GM23338 (cell line): ENCODE data around the gene KIAA0232. TPM values are rescaled to one million over a fixed set of nuclear protein-coding genes. Genes with fewer than 3 reads are reported as not detected.

ENCODE experiments used
- ATAC-seq: fragments of 200-7000 bp; cut with Tn5 transposase; 3 replicates; pipeline ENCODE4 v1.9.1; 2020
- DNase-seq: peaks from one replicate; pipeline ENCODE4 v3.0.0-alpha.2; 2015; ENCODE audit warnings: low spot score
- H2AFZ ChIP-seq: fragments of 200-600 bp; sonication (generic); 2 replicates; pipeline ENCODE4 v1.8.0; 2016; ENCODE audit warnings: antibody characterized with exemption, mild to moderate bottlenecking, moderate library complexity
- H3F3A ChIP-seq: fragments of 200-600 bp; sonication (generic); replicated peaks from 2 replicates; pipeline ENCODE4 v1.8.0; 2017; ENCODE audit warnings: antibody characterized with exemption, mixed run types, low read depth
- H3K27ac ChIP-seq: fragments of 200-600 bp; sonication (generic); 2 replicates; pipeline ENCODE4 v1.6.1; 2016; ENCODE audit warnings: low read depth
- H3K27me3 ChIP-seq: fragments of 200-600 bp; sonication (generic); 2 replicates; pipeline ENCODE4 v1.8.0; 2016; ENCODE audit warnings: mild to moderate bottlenecking, mixed run types, moderate library complexity; ENCODE audit not compliant: insufficient read depth
- H3K36me3 ChIP-seq: fragments of 200-600 bp; sonication (generic); 2 replicates; pipeline ENCODE4 v1.8.0; 2016; ENCODE audit warnings: mild to moderate bottlenecking; ENCODE audit not compliant: insufficient read depth
- H3K4me1 ChIP-seq: fragments of 200-600 bp; sonication (generic); 2 replicates; pipeline ENCODE4 v1.8.0; 2016; ENCODE audit warnings: mild to moderate bottlenecking, moderate library complexity; ENCODE audit not compliant: insufficient read depth
- H3K4me2 ChIP-seq: fragments of 200-600 bp; sonication (generic); 2 replicates; pipeline ENCODE4 v1.7.1; 2017; ENCODE audit warnings: mixed run types
- H3K4me3 ChIP-seq: fragments of 200-600 bp; sonication (generic); 2 replicates; pipeline ENCODE4 v1.6.1; 2016; ENCODE audit warnings: mixed run types
- H3K79me2 ChIP-seq: fragments of 200-600 bp; sonication (generic); replicated peaks from 2 replicates; pipeline ENCODE4 v1.8.0; 2017; ENCODE audit warnings: mild to moderate bottlenecking; ENCODE audit not compliant: insufficient read depth
- H3K9me2 ChIP-seq: fragments of 200-600 bp; sonication (generic); 2 replicates; pipeline ENCODE4 v1.8.0; 2017; ENCODE audit not compliant: insufficient read depth
- H4K20me1 ChIP-seq: fragments of 200-600 bp; sonication (generic); replicated peaks from 2 replicates; pipeline ENCODE4 v1.8.0; 2017; ENCODE audit warnings: mild to moderate bottlenecking; ENCODE audit not compliant: insufficient read depth
- H3K27ac Mint-ChIP-seq: 2 replicates; pipeline ENCODE4 v1.8.0; 2020; ENCODE audit warnings: inconsistent platforms, mild to moderate bottlenecking, moderate library complexity, mixed read lengths
- H3K27me3 Mint-ChIP-seq: 3 replicates; pipeline ENCODE4 v1.8.0; 2022; ENCODE audit warnings: low read depth, mild to moderate bottlenecking, moderate library complexity, mixed read lengths, inconsistent platforms; ENCODE audit not compliant: insufficient read depth, poor library complexity
- H3K36me3 Mint-ChIP-seq: 3 replicates; pipeline ENCODE4 v1.8.0; 2021; ENCODE audit warnings: low read depth, mild to moderate bottlenecking, inconsistent platforms, moderate library complexity, mixed read lengths
- H3K4me1 Mint-ChIP-seq: 3 replicates; pipeline ENCODE4 v1.8.0; 2020; ENCODE audit warnings: mild to moderate bottlenecking, inconsistent platforms, mixed read lengths
- H3K4me3 Mint-ChIP-seq: 3 replicates; pipeline ENCODE4 v1.8.0; 2021; ENCODE audit warnings: moderate library complexity, mild to moderate bottlenecking, inconsistent platforms, mixed read lengths
- H3K9me3 Mint-ChIP-seq: 3 replicates; pipeline ENCODE4 v1.8.0; 2020; ENCODE audit warnings: moderate library complexity, mild to moderate bottlenecking, inconsistent platforms, mixed read lengths
- CTCF ChIP-seq, 2 experiments: fragments of 200-600 bp in 1 of 2; sonication (generic) in 1 of 2; conservative IDR thresholded peaks; 2 replicates each; pipeline versions ENCODE4 v1.5.1 to v1.6.1; 2016 to 2017; ENCODE audit warnings: antibody characterized with exemption in 2 of 2, low read depth in 2 of 2, mild to moderate bottlenecking in 2 of 2, moderate library complexity in 1 of 2
- EZH2phosphoT487 ChIP-seq: fragments of 200-600 bp; sonication (generic); IDR thresholded peaks from one replicate; pipeline ENCODE4 v1.8.1; 2018; ENCODE audit warnings: antibody characterized with exemption; ENCODE audit not compliant: unreplicated experiment
- NANOG ChIP-seq: IDR thresholded peaks from 2 replicates; pipeline ENCODE4 v1.6.1; 2016; ENCODE audit warnings: antibody characterized with exemption, borderline replicate concordance
- STAT1 ChIP-seq: IDR thresholded peaks from one replicate; pipeline ENCODE4 v1.6.1; 2016; ENCODE audit warnings: antibody characterized with exemption; ENCODE audit not compliant: unreplicated experiment
- polyA plus RNA-seq: library from polyadenylated mRNA; unstranded; fragments of >200 nt; fragmentation: Nextera tagmentation; extraction: Ambion mirVana; gene quantifications from 2 replicates; pipeline ENCODE4 v1.2.1, GENCODE V29; 2016
- total RNA-seq: library from RNA; depleted of rRNA; stranded (reverse); fragments of >200 nt; shearing (Covaris generic); gene quantifications from 2 replicates; pipeline ENCODE4 v1.2.3, GENCODE V29; 2014
- TF ChIP-seq, protein P1 (sequence below): fragments of 250-450 bp; sonication (Bioruptor Pico); IDR thresholded peaks from 2 replicates; pipeline ENCODE4 v1.5.0; 2020; ENCODE audit warnings: mild to moderate bottlenecking, moderate library complexity
- TF ChIP-seq, protein P2 (sequence below): IDR thresholded peaks from one replicate; pipeline ENCODE4 v1.6.1; 2018; ENCODE audit warnings: antibody characterized with exemption; ENCODE audit not compliant: unreplicated experiment
- TF ChIP-seq, protein P3 (sequence below): IDR thresholded peaks from 2 replicates; pipeline ENCODE4 v1.6.1; 2016; ENCODE audit warnings: antibody characterized with exemption

KIAA0232 gene
- total and polyA plus RNA-seq, 2 experiments from 2014 or later: 14.3 to 34.9 TPM

DNA sequence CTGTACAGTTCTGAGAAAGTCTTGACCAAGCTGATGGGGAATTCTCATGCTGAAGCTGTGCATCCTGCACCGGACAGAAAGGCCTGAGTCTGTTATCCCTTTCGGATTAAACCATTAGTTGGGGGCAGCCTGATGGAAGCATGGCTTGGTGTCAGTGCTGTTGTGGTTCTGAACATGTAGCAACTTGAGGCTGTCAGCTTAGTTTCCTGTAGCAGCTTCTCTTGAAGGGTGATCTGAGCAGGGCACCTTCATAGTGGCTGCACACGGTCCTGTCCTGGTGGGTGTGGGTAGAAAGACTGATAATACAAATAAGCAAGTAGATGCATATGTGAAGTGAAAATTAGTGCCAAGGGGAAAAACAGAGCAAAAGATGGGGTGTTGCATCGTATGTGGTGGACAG is 11.7 kb downstream of the KIAA0232 start (continued):
- TF ChIP-seq, protein P1, sequence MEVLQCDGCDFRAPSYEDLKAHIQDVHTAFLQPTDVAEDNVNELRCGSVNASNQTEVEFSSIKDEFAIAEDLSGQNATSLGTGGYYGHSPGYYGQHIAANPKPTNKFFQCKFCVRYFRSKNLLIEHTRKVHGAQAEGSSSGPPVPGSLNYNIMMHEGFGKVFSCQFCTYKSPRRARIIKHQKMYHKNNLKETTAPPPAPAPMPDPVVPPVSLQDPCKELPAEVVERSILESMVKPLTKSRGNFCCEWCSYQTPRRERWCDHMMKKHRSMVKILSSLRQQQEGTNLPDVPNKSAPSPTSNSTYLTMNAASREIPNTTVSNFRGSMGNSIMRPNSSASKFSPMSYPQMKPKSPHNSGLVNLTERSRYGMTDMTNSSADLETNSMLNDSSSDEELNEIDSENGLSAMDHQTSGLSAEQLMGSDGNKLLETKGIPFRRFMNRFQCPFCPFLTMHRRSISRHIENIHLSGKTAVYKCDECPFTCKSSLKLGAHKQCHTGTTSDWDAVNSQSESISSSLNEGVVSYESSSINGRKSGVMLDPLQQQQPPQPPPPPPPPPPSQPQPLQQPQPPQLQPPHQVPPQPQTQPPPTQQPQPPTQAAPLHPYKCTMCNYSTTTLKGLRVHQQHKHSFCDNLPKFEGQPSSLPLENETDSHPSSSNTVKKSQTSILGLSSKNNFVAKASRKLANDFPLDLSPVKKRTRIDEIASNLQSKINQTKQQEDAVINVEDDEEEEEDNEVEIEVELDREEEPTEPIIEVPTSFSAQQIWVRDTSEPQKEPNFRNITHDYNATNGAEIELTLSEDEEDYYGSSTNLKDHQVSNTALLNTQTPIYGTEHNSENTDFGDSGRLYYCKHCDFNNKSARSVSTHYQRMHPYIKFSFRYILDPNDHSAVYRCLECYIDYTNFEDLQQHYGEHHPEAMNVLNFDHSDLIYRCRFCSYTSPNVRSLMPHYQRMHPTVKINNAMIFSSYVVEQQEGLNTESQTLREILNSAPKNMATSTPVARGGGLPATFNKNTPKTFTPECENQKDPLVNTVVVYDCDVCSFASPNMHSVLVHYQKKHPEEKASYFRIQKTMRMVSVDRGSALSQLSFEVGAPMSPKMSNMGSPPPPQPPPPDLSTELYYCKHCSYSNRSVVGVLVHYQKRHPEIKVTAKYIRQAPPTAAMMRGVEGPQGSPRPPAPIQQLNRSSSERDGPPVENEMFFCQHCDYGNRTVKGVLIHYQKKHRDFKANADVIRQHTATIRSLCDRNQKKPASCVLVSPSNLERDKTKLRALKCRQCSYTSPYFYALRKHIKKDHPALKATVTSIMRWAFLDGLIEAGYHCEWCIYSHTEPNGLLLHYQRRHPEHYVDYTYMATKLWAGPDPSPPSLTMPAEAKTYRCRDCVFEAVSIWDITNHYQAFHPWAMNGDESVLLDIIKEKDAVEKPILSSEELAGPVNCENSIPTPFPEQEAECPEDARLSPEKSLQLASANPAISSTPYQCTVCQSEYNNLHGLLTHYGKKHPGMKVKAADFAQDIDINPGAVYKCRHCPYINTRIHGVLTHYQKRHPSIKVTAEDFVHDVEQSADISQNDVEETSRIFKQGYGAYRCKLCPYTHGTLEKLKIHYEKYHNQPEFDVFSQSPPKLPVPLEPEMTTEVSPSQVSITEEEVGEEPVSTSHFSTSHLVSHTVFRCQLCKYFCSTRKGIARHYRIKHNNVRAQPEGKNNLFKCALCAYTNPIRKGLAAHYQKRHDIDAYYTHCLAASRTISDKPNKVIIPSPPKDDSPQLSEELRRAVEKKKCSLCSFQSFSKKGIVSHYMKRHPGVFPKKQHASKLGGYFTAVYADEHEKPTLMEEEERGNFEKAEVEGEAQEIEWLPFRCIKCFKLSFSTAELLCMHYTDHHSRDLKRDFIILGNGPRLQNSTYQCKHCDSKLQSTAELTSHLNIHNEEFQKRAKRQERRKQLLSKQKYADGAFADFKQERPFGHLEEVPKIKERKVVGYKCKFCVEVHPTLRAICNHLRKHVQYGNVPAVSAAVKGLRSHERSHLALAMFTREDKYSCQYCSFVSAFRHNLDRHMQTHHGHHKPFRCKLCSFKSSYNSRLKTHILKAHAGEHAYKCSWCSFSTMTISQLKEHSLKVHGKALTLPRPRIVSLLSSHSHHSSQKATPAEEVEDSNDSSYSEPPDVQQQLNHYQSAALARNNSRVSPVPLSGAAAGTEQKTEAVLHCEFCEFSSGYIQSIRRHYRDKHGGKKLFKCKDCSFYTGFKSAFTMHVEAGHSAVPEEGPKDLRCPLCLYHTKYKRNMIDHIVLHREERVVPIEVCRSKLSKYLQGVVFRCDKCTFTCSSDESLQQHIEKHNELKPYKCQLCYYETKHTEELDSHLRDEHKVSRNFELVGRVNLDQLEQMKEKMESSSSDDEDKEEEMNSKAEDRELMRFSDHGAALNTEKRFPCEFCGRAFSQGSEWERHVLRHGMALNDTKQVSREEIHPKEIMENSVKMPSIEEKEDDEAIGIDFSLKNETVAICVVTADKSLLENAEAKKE (CRISPR knock-in tag): no peak
- TF ChIP-seq NANOG: no peak

- H3K4me1 Mint-ChIP-seq: peaks cover 6% of the 10 kb centered on the region
- H3F3A ChIP-seq: no peaks in the 10 kb centered on the region
- H3K9me3 Mint-ChIP-seq: peaks cover 7% of the 10 kb centered on the region; the same call in 2 of the 3 replicates
- H3K36me3 ChIP-seq: no peaks in the 10 kb centered on the region
- no peak overlapping the region for H3K4me3 Mint-ChIP-seq
- H3K4me3 ChIP-seq: no peak overlapping the region
- H2AFZ ChIP-seq: no peak overlapping the region
- peaks cover 100% of the 10 kb centered on the region for H3K79me2 ChIP-seq
- DNase-seq (no peak), ATAC-seq (no peak)
- H3K27me3 Mint-ChIP-seq: peaks cover 1% of the 10 kb centered on the region
- H3K4me2 ChIP-seq: no peak overlapping the region
- no peaks in the 10 kb centered on the region for H3K9me2 ChIP-seq
- no peaks in the 10 kb centered on the region for H3K4me1 ChIP-seq
- no peak overlapping the region for H3K27ac ChIP-seq
- no peak overlapping the region for H3K27ac Mint-ChIP-seq
- H3K36me3 Mint-ChIP-seq: peaks cover 34% of the 10 kb centered on the region
- no peaks in the 10 kb centered on the region for H3K27me3 ChIP-seq
- peaks cover 70% of the 10 kb centered on the region for H4K20me1 ChIP-seq
- TF ChIP-seq, protein P2, sequence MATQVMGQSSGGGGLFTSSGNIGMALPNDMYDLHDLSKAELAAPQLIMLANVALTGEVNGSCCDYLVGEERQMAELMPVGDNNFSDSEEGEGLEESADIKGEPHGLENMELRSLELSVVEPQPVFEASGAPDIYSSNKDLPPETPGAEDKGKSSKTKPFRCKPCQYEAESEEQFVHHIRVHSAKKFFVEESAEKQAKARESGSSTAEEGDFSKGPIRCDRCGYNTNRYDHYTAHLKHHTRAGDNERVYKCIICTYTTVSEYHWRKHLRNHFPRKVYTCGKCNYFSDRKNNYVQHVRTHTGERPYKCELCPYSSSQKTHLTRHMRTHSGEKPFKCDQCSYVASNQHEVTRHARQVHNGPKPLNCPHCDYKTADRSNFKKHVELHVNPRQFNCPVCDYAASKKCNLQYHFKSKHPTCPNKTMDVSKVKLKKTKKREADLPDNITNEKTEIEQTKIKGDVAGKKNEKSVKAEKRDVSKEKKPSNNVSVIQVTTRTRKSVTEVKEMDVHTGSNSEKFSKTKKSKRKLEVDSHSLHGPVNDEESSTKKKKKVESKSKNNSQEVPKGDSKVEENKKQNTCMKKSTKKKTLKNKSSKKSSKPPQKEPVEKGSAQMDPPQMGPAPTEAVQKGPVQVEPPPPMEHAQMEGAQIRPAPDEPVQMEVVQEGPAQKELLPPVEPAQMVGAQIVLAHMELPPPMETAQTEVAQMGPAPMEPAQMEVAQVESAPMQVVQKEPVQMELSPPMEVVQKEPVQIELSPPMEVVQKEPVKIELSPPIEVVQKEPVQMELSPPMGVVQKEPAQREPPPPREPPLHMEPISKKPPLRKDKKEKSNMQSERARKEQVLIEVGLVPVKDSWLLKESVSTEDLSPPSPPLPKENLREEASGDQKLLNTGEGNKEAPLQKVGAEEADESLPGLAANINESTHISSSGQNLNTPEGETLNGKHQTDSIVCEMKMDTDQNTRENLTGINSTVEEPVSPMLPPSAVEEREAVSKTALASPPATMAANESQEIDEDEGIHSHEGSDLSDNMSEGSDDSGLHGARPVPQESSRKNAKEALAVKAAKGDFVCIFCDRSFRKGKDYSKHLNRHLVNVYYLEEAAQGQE: no peak
- no peak for TF ChIP-seq CTCF (conservative IDR thresholded peaks at IDR 0.05; ENCODE audit: low read depth in 2 of 2)
- TF ChIP-seq, protein P3, sequence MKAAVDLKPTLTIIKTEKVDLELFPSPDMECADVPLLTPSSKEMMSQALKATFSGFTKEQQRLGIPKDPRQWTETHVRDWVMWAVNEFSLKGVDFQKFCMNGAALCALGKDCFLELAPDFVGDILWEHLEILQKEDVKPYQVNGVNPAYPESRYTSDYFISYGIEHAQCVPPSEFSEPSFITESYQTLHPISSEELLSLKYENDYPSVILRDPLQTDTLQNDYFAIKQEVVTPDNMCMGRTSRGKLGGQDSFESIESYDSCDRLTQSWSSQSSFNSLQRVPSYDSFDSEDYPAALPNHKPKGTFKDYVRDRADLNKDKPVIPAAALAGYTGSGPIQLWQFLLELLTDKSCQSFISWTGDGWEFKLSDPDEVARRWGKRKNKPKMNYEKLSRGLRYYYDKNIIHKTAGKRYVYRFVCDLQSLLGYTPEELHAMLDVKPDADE: no peak
- no peak for TF ChIP-seq EZH2phosphoT487
- no peak for TF ChIP-seq STAT1
Observed at GRCh38 chr4:6795821-6796220, 13.3 kb downstream of the KIAA0232 start.
